ENCODE measurements around the gene KRT82.

Gene KRT82

GRCh38 chr12:52382854-52383253 lies 23.3 kb downstream of the KRT82 start:
- DNase-seq: no peak

- no peak for DNase-seq
Measured at GRCh38 chr12:52381206-52381605, 24.9 kb downstream of the KRT82 start.

DNA sequence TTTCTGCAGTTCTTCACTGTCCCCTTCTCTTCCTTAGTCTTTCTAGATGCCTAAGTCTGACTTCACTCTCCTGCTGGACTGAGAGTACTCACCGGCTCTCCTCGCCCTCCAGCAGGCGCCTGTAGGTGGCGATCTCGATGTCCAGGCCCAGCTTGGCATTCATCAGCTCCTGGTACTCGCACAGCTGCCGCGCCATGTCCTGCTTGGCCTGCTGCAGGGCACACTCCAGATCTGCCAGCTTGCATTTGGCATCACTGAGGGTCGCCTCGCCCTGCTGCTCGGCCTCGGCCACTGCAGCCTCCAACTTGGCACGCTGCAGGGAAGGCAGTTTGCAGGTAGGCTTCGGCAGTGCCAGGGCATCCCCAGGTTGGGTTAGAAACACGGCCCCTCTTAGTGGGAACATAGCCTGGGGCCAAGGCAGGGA lies 25.9 kb downstream of the KRT82 start:
- peak; percentile 33 for DNase-seq

- no peak for DNase-seq
Measured at GRCh38 chr12:52379536-52379935, 26.6 kb downstream of the KRT82 start.

DNA sequence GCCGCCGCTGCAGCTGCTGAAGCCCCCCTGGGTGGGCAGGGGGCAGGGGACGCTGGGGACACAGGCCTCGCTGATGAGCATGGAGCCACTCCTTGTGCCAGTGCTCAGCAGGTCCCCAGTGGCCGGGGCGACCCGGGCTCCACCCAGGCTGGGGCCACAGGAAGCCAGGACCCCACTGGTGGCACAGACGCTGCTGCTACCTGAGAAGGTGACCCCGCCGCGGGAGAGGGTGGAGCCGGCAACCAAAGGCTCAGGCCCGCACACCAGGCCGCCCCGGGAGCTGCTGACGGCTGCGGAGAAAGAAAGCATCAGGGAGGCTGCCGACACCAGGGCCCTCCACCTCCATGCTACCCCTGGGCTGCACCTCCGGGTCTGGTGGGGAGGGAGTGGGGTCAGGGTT lies 28.0 kb downstream of the KRT82 start:
- no peak for DNase-seq

DNA sequence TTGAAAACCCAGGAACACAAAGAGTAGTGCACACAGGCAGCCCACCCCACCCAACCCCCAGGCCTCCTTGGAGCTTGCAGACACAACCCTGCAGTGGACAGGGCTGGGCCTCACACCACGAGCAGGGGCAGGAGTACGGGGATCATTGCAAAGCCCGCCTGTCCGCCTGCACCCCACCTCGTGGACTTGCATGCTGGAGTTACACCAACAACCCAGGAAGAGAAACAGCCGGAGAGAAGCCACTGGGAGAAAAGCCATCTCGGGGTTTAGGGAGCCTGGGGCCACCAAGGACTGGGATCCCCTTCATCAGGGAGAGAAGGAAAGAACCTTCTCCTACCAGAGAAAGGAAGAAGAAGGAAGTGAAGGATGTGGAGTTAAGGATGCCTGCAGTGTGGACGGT lies 28.9 kb downstream of the KRT82 start:
- no peak for DNase-seq

DNA sequence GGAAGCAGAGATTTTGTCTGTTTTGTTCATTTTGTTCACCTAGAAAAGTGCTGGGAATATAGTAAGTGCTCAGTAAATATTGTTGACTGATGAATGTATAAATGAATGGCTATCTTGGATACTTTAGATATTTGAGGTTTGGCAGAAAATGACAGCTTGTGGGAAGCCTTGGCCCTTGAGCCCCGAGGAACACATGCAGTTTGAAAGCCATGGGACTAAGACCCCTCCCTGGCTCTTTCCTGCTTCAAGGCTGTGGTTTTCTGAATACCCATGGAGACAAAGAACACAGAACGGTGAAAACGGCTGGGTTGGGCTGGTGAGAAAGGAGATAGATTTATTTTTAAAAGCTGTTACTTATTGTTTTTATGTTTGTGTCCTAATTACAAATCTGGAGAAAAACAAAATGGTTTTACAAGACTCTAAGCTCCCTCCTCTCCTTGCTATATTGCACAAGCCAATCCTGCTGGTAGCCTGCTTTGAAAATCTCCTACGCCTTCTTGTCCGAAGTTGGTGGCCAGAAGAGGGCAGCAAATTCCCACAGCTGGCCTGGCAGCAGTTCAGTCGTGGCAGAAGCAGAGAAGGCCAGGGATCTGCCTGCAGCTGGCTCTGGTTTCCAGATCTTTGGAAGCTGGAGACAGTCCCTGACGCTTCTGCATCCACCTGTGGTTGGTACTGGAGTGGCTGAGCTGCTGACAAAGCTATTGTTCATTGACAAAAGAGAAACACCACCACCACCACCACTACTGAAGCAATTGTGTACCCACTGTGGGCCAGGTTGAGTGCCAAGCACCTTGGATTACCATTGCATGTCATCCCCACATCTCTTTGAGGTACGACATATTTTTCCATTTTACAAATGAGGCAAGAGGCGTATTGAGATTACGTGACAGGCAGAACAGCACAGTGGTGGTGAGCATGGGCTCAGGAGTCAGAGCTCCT lies 33.6 kb downstream of the KRT82 start:
- DNase-seq: peak; percentile 76

GRCh38 chr12:52371716-52372115 lies 34.4 kb downstream of the KRT82 start:
- DNase-seq: no peak

DNA sequence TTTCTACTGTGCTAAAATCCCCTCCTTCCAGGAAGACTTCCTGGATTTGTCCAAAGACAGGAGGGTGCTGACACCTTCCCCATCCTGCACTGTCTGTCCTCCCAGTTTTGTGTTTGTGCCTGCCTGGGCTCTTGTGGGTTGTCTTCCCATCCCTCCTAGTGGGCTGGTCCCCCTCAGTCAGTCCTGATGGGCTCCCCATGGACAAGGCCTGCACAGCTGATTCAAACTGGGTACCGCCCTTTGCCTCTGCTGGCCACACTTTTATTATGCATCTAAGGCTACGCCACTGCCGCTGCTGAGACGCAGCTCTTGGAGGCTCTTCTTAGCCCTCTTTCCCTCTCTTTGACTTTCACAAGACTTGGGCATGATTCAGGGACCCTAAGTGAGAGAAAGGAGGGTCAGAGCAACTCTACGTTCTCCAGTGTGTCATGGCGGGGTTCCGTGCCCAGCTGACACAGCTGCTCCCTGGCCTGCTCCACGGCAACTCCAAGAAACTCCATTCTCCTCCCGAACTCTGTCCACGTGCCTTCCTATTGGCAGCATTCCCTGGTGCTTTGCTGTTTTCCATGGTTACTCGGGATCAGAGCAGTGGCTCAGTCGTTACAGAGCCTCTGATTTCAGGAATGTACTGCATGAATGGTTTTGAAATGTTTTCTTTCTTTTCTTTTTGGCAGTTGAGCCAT lies 35.1 kb downstream of the KRT82 start:
- DNase-seq: peak; percentile 57

DNA sequence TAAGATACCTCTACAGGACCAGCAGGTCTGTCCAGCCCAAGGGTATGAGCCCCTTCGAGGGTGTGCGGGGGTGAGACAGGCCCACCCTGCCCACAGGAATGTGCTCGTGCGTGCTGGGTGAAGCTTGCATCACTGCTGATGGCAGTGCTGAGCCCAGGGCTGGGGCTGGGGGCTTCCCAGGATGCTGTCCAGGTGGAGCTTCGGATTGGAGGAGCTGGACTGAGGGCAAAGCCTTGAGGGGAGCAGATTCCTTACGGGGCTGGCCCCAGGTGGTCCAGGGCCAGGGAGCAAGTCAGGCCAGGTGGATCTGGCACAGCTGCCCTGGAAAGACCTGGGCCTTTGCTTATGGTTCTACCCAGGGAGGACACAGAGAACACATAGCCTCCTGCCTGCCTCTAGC lies 36.3 kb downstream of the KRT82 start:
- no peak for DNase-seq

DNA sequence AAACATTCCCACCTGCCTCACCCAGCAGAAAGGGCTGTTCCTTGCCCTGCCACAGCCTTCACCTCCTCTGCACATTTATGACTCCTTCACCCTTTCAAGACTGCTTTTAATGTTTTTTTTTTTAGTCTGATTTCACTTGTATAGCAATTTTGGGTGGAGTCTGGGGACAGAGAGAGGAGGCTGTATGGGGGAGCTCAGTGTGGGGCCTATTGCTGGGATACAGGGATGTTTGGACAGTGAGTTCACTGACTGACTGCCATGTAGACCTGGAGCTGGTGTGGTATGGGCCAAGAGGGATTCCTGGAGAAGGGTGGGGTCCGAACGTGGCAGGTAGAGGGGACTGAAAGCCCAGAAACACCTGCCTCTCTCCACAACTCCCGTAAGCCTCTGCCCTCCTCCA lies 36.9 kb downstream of the KRT82 start:
- peak; percentile 24 for DNase-seq

GRCh38 chr12:52368508-52368907 lies 37.6 kb downstream of the KRT82 start:
- no peak for DNase-seq

DNA sequence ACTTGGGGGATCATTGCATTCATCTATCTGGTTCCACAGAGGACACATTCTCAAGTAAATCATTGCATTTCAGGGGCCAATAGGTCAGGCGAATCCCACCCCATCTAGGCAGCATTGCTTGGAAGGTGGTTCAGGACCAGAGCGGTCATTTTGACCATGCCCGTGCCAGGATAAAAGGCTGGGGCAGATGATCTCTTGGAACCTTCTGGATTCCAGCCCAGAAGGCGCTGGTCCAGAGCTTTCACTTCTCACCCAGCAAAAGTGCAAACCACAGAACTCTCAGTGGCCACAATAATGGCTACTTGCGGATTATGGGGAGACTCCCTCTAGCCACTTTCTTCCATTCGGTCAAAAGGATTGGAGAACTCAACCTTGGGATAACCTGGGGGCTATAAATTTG lies 38.3 kb downstream of the KRT82 start:
- no peak for DNase-seq

DNA sequence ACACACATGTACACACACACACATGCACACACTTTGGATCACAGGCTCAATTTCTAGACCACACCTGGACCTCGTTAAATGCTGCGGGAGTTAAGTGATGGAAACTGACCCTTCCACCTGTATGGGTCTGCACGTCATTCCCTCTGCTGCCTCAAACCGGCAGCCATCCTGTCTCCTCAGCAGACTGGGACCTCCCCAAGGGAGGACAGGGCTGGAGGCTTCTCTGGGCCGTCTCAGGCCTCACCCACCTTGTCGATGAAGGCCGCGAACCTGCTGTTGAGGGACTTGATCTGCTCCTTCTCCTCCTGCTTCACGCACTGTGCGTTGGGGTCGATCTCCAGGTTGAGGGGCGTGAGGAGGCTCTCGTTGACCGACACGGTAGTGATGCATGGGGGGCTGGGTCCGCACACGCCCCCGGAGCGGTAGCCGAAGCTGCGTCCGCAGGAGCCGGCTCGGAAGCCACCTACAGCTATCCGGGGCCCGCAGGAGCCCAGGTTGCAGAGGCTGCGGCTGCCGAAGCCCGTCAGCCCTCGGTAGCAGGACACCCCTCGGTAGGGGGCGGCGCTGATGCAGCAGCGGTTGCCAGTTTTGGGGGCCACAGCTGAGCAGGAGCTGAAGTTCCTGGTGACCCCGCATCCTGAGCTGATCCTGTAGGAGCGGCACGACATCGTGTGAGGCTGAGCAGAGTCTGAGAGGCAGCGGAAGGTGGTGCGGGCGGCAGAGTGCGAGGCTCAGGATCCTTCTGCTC lies 39.2 kb downstream of the KRT82 start, which contains the start of gene KRT85:
Gene KRT85 (minus strand): TSS at position 744 of the 748 bp plus-strand sequence. CDS start 76 bp downstream, at position 668.
- DNase-seq: no peak

- no peak for DNase-seq
Measured at GRCh38 chr12:52364901-52365489, 41.1 kb downstream of the KRT82 start.

- DNase-seq: no peak
Measured at GRCh38 chr12:52364061-52364460, 42.1 kb downstream of the KRT82 start.

- no peak for DNase-seq
Measured at GRCh38 chr12:52363111-52363679, 42.9 kb downstream of the KRT82 start.

GRCh38 chr12:52362118-52362726 lies 43.9 kb downstream of the KRT82 start:
- no peak for DNase-seq

- no peak for DNase-seq
Measured at GRCh38 chr12:52361553-52361952, 44.6 kb downstream of the KRT82 start.

- DNase-seq: no peak
Measured at GRCh38 chr12:52360663-52361271, 45.4 kb downstream of the KRT82 start.

DNA sequence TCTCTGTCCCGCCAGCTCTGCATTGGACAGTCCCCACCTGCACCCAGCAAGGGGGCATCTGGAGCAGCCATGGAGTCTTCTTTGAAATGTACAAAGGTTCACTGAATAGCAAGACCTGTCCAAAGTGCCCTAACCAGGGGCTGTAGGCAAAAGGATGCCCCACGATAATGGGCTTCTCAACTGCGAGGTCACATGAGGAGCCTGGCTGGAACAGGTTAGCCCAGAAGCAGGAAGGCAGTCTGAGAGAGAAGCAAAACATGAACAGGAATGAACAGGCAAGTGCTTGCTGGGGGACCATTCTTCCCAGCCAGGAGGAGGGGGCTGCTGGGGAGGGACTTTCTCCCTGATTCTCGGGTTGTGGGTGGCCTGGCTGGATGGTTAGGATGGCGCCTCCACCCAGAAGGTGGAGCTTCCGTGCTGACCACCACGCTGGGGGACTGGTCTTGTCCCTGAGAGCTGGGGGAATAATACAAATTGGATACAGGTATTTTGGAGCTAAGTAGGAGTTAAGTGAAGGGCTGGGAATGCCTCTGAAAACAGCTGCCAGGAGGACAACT lies 46.0 kb downstream of the KRT82 start:
- no peak for DNase-seq
